HG03378 (cell line): ENCODE measurements around the gene NAV1.
"Not testable (repeated sequence)": the region's sequence is repeated elsewhere in the genome, so short reads cannot be mapped to it uniquely, and the experiment has no call there.

Source experiments
- ATAC-seq: cut with Tn5 transposase; IDR thresholded peaks from one replicate; pipeline ENCODE4 v1.9.1; 2021; ENCODE audit warnings: mild to moderate bottlenecking, moderate library complexity; ENCODE audit not compliant: unreplicated experiment

Gene NAV1

GRCh38 chr1:201518071-201518470 lies 20.9 kb upstream of the NAV1 start:
- ATAC-seq, result no peak

DNA sequence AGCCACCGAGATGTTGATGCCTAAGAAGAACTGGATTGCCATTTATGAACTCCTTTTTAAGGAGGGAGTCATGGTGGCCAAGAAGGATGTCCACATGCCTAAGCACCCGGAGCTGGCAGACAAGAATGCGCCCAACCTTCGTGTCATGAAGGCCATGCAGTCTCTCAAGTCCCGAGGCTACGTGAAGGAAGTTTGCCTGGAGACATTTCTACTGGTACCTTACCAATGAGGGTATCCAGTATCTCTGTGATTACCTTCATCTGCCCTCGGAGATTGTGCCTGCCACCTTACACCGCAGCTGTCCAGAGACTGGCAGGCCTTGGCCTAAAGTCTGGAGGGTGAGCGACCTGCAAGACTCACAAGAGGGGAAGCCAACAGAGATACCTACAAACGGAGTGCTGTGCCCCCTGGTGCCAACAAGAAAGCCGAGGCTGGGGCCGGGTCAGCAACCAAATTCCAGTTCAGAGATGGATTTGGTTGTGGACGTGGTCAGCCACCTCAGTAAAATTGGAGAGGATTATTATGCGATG lies 18.8 kb upstream of the NAV1 start:
- not testable (repeated sequence) for ATAC-seq

DNA sequence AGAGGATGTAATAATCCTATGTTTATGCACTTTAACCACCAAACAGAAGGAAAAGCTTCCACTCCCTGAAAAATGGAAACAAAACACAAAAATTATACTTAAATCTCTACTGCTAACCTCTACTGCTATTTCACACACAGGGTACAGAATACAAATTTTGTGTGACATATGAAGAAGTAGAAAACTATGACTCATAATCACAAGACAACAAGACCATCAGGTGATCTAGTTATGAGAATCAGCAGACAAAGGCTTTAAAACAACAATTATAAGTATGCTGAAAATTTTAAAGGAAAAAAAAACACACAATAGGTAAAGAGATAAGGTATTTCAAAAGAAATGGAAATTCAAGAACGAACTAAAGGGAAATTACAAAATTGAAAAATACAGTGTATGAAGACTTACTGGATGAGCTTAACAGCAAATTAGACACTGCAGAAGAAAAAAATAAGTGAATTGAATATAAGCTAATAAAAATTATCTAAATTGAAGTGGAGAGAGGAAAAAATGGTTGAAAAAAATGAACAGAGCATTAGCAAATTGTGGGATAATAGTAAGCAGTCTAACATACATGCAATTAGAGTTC lies 13.6 kb upstream of the NAV1 start:
- no peak for ATAC-seq

DNA sequence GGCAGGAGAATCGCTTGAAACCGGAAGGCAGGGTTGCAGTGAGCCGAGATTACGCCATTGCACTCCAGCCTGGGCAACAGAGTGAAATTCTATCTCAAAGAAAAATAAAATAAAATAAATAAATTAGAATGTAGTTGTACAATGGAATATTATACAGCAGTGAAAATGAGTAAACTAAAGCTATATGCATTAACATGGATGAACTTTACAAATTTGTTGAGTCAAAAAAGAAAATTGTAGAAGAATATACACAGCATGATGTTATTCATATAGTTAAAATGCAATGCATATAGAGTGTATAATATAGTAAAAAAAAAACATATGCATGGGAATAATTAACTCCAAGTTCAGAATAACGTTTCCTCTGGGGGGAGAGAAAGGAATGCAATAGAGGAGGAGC lies 11.0 kb upstream of the NAV1 start:
- ATAC-seq, result no peak

DNA sequence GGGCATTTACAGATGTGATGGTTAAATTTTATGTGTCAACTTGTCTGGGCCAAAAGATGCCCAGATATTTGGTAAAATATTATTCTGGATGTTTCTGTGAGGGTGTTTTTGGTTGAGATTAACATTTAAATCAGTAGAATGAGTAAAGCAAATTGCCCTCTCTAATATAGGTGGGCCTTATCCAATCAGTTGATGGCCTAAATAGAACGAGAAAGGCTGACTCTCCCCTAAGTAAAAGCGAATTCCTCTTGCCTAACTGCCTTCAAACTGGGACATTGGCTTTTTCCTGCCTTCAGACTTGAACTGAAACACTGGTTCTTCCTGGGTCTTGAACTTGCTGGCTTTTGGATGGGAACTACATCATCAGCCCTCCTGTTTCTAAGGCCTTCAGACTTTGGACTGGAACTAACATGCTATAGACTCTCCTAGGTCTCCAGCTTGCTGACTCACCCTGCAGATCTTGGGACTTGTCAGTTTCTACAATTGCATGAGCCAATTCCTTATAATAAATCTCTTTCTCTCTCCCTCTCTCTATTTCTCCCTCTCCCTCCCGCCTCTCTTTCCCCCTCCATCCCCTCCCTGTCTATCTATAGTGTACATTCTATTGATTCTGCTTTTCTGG lies 10.2 kb upstream of the NAV1 start:
- ATAC-seq, result no peak

GRCh38 chr1:201530741-201531531 lies 8.0 kb upstream of the NAV1 start:
- no peak for ATAC-seq

GRCh38 chr1:201531551-201532425 lies 7.1 kb upstream of the NAV1 start:
- ATAC-seq, result no peak

GRCh38 chr1:201533836-201534235 lies 5.1 kb upstream of the NAV1 start:
- no peak for ATAC-seq

DNA sequence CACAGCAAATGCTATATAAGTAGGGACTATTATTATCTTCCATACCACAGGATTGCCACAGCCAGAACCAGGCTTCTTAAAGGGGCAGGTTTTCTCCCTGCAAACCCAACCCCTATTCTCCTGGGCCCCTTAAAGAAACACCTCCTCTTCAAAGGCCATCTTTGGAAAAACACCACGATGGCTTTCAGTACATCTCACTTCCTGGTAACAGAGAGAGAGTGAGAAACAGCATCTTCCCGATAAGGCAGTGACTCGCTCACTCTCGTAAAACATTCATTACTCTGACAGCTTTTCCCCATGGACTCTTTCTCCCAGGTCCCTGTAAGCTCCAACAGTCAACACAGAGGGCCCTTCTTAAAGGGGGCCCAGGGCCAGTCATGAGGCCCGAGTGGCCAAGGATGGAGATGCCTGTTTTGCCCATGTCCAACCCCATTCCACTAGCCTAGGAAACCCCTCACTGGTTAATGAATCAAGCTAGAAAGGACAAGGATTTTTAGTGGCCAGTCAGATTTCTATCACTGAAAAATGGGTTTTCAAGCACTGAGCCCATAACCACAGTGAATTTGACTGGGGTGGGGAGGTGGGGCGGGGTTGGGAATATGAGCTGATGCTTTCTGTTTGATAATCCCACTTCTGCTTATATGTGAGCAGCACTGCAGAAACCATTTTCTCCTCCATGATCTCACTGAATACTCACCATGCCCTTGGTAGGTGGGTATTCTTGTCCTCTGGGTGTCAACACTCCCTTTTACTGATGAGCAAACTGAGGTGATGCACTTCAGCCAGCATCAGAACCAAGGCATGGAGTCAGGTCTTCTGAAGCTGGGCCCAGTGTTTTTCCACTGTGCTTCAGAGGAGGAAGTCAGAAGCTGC lies 3.6 kb upstream of the NAV1 start:
- no peak for ATAC-seq

DNA sequence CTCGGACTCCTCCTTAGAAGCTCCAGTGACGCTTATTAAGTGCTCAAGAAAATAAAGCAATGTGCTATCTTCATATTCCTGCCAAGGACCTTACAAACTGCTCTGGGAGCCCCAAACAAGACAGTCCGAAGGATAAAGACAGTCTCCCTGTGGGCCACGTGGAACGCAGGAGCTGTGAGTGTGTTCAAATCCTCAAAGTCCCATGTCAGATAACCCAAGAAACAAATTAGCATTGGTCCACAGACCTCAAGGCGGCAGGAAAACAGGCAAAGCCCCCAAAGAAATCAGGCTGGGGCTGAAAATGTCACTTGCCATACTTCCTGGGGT lies 3.0 kb upstream of the NAV1 start:
- no peak for ATAC-seq

DNA sequence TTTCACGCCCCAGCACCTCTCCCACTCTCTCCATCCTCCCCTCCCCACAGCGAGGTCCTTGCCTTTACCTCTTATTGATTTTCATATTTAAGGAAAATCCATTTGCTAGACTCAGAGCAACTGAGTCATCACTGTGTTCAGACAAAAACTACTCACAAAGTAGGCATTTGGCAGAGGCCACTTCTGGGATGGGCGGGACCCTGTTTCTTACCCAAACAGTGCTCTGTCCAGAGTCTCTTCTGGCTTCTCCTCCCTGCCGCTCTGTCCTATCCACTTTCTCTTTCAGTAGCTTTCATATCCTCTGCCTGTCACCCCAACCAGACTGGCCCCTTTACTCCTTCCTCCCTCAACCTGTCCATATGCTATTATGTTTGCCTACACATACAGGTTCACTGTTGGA lies 2.4 kb upstream of the NAV1 start:
- no peak for ATAC-seq

GRCh38 chr1:201537028-201537427 lies 1.9 kb upstream of the NAV1 start:
- ATAC-seq, result no peak

DNA sequence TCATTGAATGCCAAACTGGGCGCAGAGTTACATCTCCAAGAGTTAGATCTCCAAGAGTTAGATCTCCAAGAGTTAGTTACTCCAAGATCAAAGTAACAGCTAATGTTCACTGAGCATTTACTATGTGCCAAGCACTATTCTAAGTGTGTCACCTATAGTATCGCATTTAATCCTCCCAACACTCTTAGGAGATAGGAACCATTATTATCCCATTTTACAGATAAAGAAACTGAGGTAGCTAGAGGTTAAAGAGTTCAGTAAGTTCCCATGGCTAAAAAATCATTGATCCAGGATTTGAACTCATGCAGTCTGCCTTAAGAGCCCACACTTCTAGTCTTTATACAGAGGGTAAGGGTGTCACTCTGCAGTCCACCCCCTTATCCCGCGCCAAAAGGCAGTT lies 1.5 kb upstream of the NAV1 start:
- ATAC-seq, result no peak

DNA sequence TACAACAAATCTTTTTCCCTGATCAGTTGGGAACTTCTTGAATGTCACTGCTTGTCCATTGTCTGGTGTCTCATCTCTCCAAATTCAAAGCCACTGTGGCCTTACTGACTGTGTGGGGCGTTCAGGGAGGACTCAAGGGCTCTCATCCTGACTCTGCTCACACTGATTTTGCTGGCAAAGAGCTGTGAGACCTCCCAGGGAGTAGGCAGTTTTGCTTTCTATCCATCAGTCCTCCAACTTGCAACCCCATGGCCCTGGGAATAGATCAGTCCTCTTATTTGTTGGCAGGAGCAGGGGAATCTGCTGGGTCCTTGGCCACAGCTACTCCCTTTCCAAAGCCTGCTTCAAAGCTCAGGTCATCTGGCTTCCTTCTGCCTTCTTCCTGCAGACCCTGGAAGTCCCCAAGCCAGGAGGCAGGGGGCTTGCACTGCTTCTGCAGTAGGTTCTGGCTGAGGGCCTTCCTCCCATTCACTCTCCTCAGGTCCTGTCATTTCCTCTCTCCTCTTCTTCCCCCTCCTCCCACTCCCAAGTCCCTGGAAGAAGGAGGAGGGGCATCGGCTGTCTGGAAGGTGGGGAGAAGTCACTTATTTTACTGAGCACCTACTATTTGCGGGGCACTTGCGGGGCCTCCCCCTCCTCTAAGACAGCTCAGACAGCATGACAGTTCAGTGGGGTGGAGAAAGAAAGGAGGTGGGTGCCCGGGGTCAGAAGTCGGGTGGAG lies 876 bp upstream of the NAV1 start:
- no peak for ATAC-seq

- ATAC-seq, result no peak
Observed at GRCh38 chr1:201539561-201540431, 869 bp downstream of the NAV1 start.

DNA sequence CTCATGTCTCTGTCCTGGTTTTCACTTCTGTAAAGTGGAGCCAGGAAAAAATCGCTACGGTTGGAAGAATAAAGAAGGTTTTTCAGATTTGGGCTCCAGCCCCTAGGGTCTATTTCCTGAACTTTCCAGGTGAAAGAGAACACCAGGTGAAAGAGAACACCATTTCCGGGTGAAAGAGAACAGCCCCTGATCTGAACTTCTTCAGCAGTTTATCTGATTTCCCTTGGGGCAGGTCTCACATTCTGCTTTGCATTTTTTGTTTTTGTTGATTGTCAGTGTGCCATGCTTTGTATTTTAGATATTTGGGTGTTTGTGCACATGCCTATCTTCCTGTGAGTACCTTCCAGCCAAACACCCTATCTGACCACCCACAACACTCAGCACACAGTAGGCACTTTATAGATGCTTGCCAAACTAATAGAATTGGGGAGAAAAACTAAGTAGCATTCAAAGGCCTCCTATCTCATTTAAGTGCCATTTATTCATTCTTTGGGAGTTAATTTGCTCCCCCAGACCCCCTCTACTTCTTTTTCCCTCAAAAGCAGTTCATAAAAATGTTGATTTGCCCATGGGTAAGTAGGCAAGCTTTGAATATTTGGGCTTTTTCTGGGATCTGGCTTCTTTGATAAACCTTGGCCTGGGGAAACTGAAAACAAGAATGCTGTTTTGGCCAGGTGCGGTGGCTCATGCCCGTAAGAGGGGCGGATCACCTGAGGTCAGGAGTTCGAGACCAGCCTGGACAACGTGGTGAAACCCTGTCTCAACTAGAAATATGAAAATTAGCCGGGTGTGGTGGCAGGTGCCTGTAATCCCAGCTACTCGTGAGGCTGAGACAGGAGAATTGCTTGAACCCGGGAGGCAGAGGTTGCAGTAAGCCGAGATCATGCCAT lies 2.2 kb downstream of the NAV1 start:
- no peak for ATAC-seq

DNA sequence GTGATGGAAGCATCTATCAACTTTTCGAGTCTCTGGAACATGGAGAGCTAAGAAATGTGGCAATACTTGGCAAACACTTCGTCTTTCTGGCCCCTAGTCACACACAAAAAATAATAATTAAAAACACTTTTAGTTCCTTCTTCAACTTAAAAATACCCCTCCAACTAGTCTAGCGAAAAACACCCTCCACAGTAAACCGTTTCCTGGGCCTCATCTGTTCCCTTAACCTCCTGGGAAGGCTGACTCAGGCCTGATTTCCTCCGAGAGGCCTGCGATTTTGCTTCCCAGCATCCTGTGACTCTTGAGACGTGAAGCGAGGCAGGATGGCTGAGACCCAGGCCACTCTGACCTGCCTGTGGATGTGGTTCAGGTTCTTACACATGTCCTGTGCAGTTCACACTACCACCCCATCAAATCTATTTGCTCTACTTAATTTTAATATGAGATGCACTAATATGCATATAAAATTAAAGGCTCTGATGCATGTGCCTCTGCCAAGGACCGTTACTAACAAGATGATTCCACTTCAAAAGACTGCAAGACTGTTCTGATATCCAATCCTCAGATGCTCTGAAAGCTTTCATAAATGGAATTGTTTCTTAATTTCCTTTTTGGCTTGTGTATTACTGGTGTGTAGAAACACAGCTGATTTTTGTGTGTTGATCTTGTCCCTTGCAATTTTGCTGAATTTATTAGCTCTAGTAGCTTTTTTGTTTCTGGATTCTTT lies 3.5 kb downstream of the NAV1 start:
- ATAC-seq, result no peak
